ENCODE measurements around the gene TEX54. TPM values are rescaled to one million over a fixed set of nuclear protein-coding genes. Genes with fewer than 3 reads are reported as not detected.

The TEX54 gene
- total RNA-seq, 3 donors from 2014 or later: 1.6 TPM; not detected in 2

GRCh38 chr11:62854013-62854824 is 21.6 kb upstream of the TEX54 start:
- Histone ChIP-seq H3K4me1 (peaks cover 0 to 14% of the 10 kb centered on the region in 2 donors), H3K36me3 (no peaks in the 10 kb centered on the region), H3K27me3 (no peaks in the 10 kb centered on the region), H3K4me3 (peak overlapping the region; percentile 76 to 92 (median 84)), H3K27ac (peak overlapping the region; percentile 13 to 80), H3K9me3 (no peaks in the 10 kb centered on the region)
- intact Hi-C loops (cut with DNase I; ENCODE audit: low total_unique reads): no loop called here
- no peak for DNase-seq (ENCODE audit: low spot score in 2 of 2)
- TF ChIP-seq POLR2A (IDR thresholded peaks at IDR 0.05) (no peak), POLR2AphosphoS5 (IDR thresholded peaks at IDR 0.05) (no peak)
- TF ChIP-seq, protein P1, sequence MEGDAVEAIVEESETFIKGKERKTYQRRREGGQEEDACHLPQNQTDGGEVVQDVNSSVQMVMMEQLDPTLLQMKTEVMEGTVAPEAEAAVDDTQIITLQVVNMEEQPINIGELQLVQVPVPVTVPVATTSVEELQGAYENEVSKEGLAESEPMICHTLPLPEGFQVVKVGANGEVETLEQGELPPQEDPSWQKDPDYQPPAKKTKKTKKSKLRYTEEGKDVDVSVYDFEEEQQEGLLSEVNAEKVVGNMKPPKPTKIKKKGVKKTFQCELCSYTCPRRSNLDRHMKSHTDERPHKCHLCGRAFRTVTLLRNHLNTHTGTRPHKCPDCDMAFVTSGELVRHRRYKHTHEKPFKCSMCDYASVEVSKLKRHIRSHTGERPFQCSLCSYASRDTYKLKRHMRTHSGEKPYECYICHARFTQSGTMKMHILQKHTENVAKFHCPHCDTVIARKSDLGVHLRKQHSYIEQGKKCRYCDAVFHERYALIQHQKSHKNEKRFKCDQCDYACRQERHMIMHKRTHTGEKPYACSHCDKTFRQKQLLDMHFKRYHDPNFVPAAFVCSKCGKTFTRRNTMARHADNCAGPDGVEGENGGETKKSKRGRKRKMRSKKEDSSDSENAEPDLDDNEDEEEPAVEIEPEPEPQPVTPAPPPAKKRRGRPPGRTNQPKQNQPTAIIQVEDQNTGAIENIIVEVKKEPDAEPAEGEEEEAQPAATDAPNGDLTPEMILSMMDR (IDR thresholded peaks at IDR 0.05): no peak

- H3K27ac ChIP-seq: peak overlapping the region; percentile 13 to 80
- intact Hi-C loops (cut with DNase I; ENCODE audit: low total_unique reads): no loop called here
- H3K36me3 ChIP-seq: no peaks in the 10 kb centered on the region
- DNase-seq (ENCODE audit: low spot score in 2 of 2): no peak
- H3K4me3 ChIP-seq: peak overlapping the region in 2 of 3 donors; percentile 84 to 92
- H3K27me3 ChIP-seq: no peaks in the 10 kb centered on the region
- peaks cover 0 to 14% of the 10 kb centered on the region in 2 donors for H3K4me1 ChIP-seq
- TF ChIP-seq, protein P1 (IDR thresholded peaks at IDR 0.05): no peak
- TF ChIP-seq POLR2A (IDR thresholded peaks at IDR 0.05): no peak
- TF ChIP-seq POLR2AphosphoS5 (IDR thresholded peaks at IDR 0.05): no peak
- no peaks in the 10 kb centered on the region for H3K9me3 ChIP-seq
Observed at GRCh38 chr11:62853279-62853965, 20.8 kb upstream of the TEX54 start.

GRCh38 chr11:62852523-62853188 is 20.0 kb upstream of the TEX54 start:
- no peak for DNase-seq (ENCODE audit: low spot score in 2 of 2)
- no peak for TF ChIP-seq POLR2A (IDR thresholded peaks at IDR 0.05)
- TF ChIP-seq, protein P1 (IDR thresholded peaks at IDR 0.05): no peak
- Histone ChIP-seq H3K4me3 (no peak overlapping the region), H3K4me1 (peaks cover 0 to 14% of the 10 kb centered on the region in 2 donors), H3K27me3 (no peaks in the 10 kb centered on the region), H3K9me3 (no peaks in the 10 kb centered on the region), H3K27ac (peak overlapping the region in 1 of 2 donors; percentile 80), H3K36me3 (no peaks in the 10 kb centered on the region)
- intact Hi-C loops (cut with DNase I; ENCODE audit: low total_unique reads): no loop called here

DNA sequence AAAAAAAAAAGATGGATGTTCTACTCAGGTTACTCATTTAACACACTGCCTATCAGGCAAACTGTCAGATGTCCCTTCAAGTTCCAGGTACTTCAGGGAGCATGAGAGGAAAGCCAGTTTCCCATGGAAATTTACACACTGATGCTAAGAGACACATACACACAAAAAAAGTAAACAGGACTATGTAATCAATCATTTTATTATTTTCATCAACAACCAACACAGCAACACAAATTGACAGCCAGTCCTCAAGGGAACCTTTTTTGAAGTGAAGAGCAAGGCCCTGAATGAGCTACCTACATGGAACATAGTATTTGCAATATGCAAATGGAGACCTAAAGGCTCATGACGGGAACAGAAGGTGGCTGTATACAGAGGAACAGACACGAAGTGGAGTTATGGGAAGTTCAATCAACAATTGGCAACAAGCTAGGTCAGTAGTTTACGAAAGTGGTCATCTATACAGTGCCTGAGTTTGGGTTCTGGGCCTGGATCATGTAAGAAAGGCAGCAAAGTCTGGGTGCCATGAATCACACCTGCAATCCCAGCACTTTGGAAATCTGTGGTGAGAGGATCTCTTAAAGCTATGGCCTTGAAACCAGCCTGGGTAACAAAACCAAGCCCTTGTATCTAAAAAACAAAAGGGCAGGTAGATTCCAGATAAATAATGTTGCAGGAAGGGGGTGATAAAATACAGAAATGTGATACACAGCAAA is 19.3 kb upstream of the TEX54 start:
- no peak overlapping the region for H3K4me3 ChIP-seq
- no peak for DNase-seq (ENCODE audit: low spot score in 2 of 2)
- H3K9me3 ChIP-seq: no peaks in the 10 kb centered on the region
- TF ChIP-seq, protein P1 (IDR thresholded peaks at IDR 0.05): no peak
- TF ChIP-seq POLR2A (IDR thresholded peaks at IDR 0.05) (no peak), POLR2AphosphoS5 (IDR thresholded peaks at IDR 0.05) (no peak)
- intact Hi-C loops (cut with DNase I; ENCODE audit: low total_unique reads): no loop called here
- H3K36me3 ChIP-seq: no peaks in the 10 kb centered on the region
- H3K27me3 ChIP-seq: no peaks in the 10 kb centered on the region
- H3K4me1 ChIP-seq: peaks cover 0 to 14% of the 10 kb centered on the region in 2 donors
- no peak overlapping the region for H3K27ac ChIP-seq

All from breast epithelium (tissue), 4 donors.